Panc1 (cell line): ENCODE measurements around the gene DUS1L. TPM values are rescaled to one million over a fixed set of nuclear protein-coding genes. Genes with fewer than 3 reads are reported as not detected.

Source experiments
- ATAC-seq: fragments of 200-7000 bp; cut with Tn5 transposase; 2 replicates; pipeline ENCODE4 v1.9.1; 2020; ENCODE audit warnings: mild to moderate bottlenecking, moderate library complexity
- BruUV-seq: library from RNA; stranded (reverse); fragments of 400-500 nt; replicated peaks from 2 replicates; lab custom pipeline; 2021; lab: Mats Ljungman, UMichigan
- CTCF ChIA-PET: fragments of 300-600 bp; sonication (Branson Sonifier 250); formaldehyde crosslinking; loops from one replicate; lab custom pipeline; 2022; ENCODE audit warnings: antibody characterized with exemption; lab: Charles Lee
- POLR2A ChIA-PET: fragments of 300-600 bp; sonication (Branson Sonifier 250); formaldehyde crosslinking; loops from one replicate; lab custom pipeline; 2022; ENCODE audit warnings: antibody characterized with exemption; lab: Charles Lee
- DNase-seq: peaks from one replicate; pipeline ENCODE4 v3.0.0-alpha.2; 2010; ENCODE audit warnings: low read depth, low spot score
- H3K27ac ChIP-seq: 2 replicates; pipeline ENCODE4 v1.5.1; 2011; ENCODE audit warnings: mild to moderate bottlenecking, low read length, inconsistent platforms
- H3K27me3 ChIP-seq: fragments of 200-500 bp; sonication (Bioruptor generic); 2 replicates; pipeline ENCODE4 v1.6.0; 2014; ENCODE audit warnings: low read length, inconsistent platforms; ENCODE audit not compliant: control insufficient read depth, insufficient read depth
- H3K36me3 ChIP-seq: fragments of 200-500 bp; sonication (Bioruptor generic); 2 replicates; pipeline ENCODE4 v1.5.1; 2014; ENCODE audit warnings: inconsistent platforms, mild to moderate bottlenecking, low read length, moderate library complexity; ENCODE audit not compliant: control insufficient read depth, insufficient read depth
- H3K4me1 ChIP-seq: 2 replicates; pipeline ENCODE4 v1.5.1; 2011; ENCODE audit warnings: inconsistent platforms, mild to moderate bottlenecking, low read length, moderate library complexity; ENCODE audit not compliant: control insufficient read depth, insufficient read depth
- H3K4me3 ChIP-seq, 2 experiments: 2 replicates each; pipeline ENCODE4 v1.5.1; 2011 to 2012; ENCODE audit warnings: low read depth in 2 of 2, low read length in 2 of 2, mild to moderate bottlenecking in 2 of 2, inconsistent platforms in 1 of 2, moderate library complexity in 1 of 2
- H3K9me3 ChIP-seq: fragments of 200-500 bp; sonication (Bioruptor generic); 2 replicates; pipeline ENCODE4 v1.5.1; 2014; ENCODE audit warnings: low read depth, mild to moderate bottlenecking, inconsistent platforms, low read length, moderate library complexity; ENCODE audit not compliant: control insufficient read depth, insufficient read depth
- CTCF ChIP-seq: fragments of 450-650 bp; IDR thresholded peaks from 2 replicates; pipeline ENCODE4 v1.5.1; 2017; ENCODE audit warnings: mild to moderate bottlenecking
- POLR2AphosphoS5 ChIP-seq: IDR thresholded peaks from 2 replicates; pipeline ENCODE4 v1.6.1; 2012; ENCODE audit warnings: mild to moderate bottlenecking, low read depth, low read length, moderate library complexity
- REST ChIP-seq, 2 experiments: IDR thresholded peaks; 2 replicates each; pipeline ENCODE4 v1.6.1; 2011 to 2012; ENCODE audit warnings: low read depth in 2 of 2, control low read depth in 1 of 2, low read length in 1 of 2, mild to moderate bottlenecking in 1 of 2, moderate library complexity in 1 of 2; ENCODE audit not compliant: insufficient read depth in 1 of 2
- SIN3A ChIP-seq: IDR thresholded peaks from 2 replicates; pipeline ENCODE4 v1.6.1; 2012; ENCODE audit warnings: low read depth, mild to moderate bottlenecking, low read length, moderate library complexity, borderline replicate concordance; ENCODE audit not compliant: insufficient read depth
- TCF7L2 ChIP-seq: IDR thresholded peaks from 2 replicates; pipeline ENCODE4 v1.6.1; 2011; ENCODE audit warnings: mild to moderate bottlenecking, low read depth, low read length, inconsistent platforms
- in situ Hi-C: cut with HindIII; loops from 2 replicates; pipeline ENCODE4 v1.10.0; 2016; ENCODE audit warnings: low sequenced_read_pairs, low pct_unique_long_range_greater_than_20kb
- intact Hi-C: fragments of 100-400 bp; cut with micrococcal nuclease; formaldehyde crosslinking; loops from one replicate; pipeline ENCODE4 v1.10.0; 2022; ENCODE audit not compliant: unreplicated experiment
- total RNA-seq: library from RNA; stranded (reverse); gene quantifications from one replicate; pipeline ENCODE4 v1.2.1, GENCODE V29; 2021; ENCODE audit not compliant: unreplicated experiment

Gene DUS1L
- total RNA-seq, 1 experiment from 2014 or later, result 115 TPM

DNA sequence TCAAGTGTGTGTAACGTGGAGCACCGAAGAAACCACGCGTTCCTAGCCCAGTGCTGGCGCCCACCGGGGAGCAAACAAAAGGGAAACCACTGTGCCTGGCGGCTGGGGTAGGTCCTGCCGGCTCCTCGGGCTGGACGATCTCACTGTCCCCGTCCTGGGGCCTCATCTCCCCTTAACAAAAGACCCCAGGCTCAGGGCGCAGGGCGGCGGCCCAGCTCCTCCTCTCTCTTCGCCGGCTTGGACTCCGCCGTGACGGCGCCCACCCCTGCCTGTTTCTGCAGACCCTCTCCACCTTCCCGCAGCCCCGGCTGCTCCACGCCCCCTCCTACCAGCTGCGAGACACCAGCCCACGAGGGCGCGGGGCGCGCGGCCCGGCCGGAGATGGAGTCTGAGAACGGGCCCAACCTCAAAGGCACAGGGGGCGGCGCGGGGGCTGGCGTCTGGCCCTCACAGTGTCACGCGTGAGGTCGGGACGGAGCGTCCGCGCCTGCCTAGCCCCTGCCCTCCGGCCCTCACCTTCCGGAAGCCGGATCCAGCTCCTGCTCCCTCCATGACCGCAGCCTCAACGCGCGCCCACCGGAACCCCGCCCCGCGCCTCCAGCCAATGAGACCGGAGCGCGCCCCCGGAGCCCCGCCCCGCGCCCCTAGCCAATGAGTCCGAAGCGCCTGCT, 43.2 kb downstream of the DUS1L start, which contains the start of gene CENPX:
Gene CENPX (minus strand): TSS at position 569 of the 671 bp plus-strand sequence. CDS start 17 bp downstream, at position 552.
- POLR2A ChIA-PET, result no interaction called here
- in situ Hi-C loops, result no loop called here
- ATAC-seq, result peak; percentile 76

More for the DNA sequence above, 43.2 kb downstream of the DUS1L start, which contains the start of gene CENPX:
- BruUV-seq, result TSS peak; percentile 91
- H3K4me3 ChIP-seq, result peak within 1 kb of the TSS; percentile 65 to 84
- CTCF ChIA-PET, result interaction anchor here (0.5 to 5.3 kb wide), 6 partner anchors 8 to 103 kb away, joined by 3 to 37 read pairs (median 4); partner anchors contain the start of genes DCXR and NOTUM
- no peaks in the 10 kb centered on the region for H3K9me3 ChIP-seq
- TF ChIP-seq CTCF (no peak), REST (IDR thresholded peaks at IDR 0.05; ENCODE audit: insufficient read depth in 1 of 2, low read depth in 2 of 2, low read length in 1 of 2) (0 out of 4 replicates have a peak, but pooled peaks of 1 of the 2 experiments have one; percentile 24), POLR2AphosphoS5 (peak; percentile 51; the same call in 1 of the 2 replicates), SIN3A (peak; percentile 78; the same call in 1 of the 2 replicates), TCF7L2 (no peak)
- intact Hi-C loops, result loop anchor here (10.0 kb wide), 1 partner anchor 158 kb away; the partner anchor contains the start of gene P4HB
- H3K4me1 ChIP-seq, result peaks cover 38% of the 10 kb centered on the region
- no peaks in the 10 kb centered on the region for H3K27me3 ChIP-seq
- H3K27ac ChIP-seq, result peak within 1 kb of the TSS; percentile 74
- H3K36me3 ChIP-seq, result no peaks in the 10 kb centered on the region; the same call in 1 of the 2 replicates
- no peak for DNase-seq
